Right lobe of liver (tissue), 6 donors: Measurements from ENCODE around the gene CLPSL2. TPM values are rescaled to one million over a fixed set of nuclear protein-coding genes. Genes with fewer than 3 reads are reported as not detected.
A peak's percentile ranks its signal among the peaks of the same experiment; 100 is the strongest.

Source experiments
- ATAC-seq, 4 donors: fragments of 200-7000 bp; cut with Tn5 transposase; one replicate each; pipeline ENCODE4 v1.9.1; 2020; ENCODE audit warnings: mild to moderate bottlenecking in 4 of 4, moderate library complexity in 4 of 4
- DNase-seq, 3 donors: peaks; one replicate each; pipeline ENCODE4 v3.0.0-alpha.2; 2020
- H3K27ac ChIP-seq, 3 donors: fragments of 200-600 bp; one replicate each; pipeline ENCODE4 v1.8.0; 2022
- H3K27me3 ChIP-seq, 2 donors: fragments of 200-600 bp; one replicate each; pipeline ENCODE4 v1.8.0; 2022
- H3K36me3 ChIP-seq, 4 donors: fragments of 200-600 bp; sonication (generic) in 1 of 4; one replicate each; pipeline versions ENCODE4 v1.5.1 to v1.8.0; 2017 to 2022; ENCODE audit warnings: control low read depth in 1 of 4
- H3K4me1 ChIP-seq, 4 donors: fragments of 200-600 bp; sonication (generic) in 1 of 4; one replicate each; pipeline versions ENCODE4 v1.5.1 to v1.8.0; 2017 to 2022; ENCODE audit warnings: control low read depth in 1 of 4
- H3K4me3 ChIP-seq, 3 donors: fragments of 200-600 bp; one replicate each; pipeline ENCODE4 v1.8.0; 2022
- H3K9me3 ChIP-seq, 4 donors: fragments of 200-600 bp; sonication (generic) in 1 of 4; one replicate each; pipeline versions ENCODE4 v1.5.1 to v1.8.0; 2017 to 2022; ENCODE audit warnings: control low read depth in 1 of 4
- POLR2A ChIP-seq: fragments of 450-650 bp; IDR thresholded peaks from one replicate; pipeline ENCODE4 v1.6.1; 2017; ENCODE audit warnings: antibody characterized with exemption, mild to moderate bottlenecking
- WGBS: methylation state at CpG from one replicate; pipeline ENCODE4 v1.1.6; 2018; ENCODE audit warnings: low coverage, low lambda C conversion rate; ENCODE audit not compliant: insufficient coverage; ENCODE audit errors: missing lambda C conversion rate; 5-methylcytosine and 5-hydroxymethylcytosine counted together
- intact Hi-C, 2 donors: fragments of 100-400 bp; cut with DNase I; formaldehyde crosslinking; loops; one replicate each; pipeline versions ENCODE4 v1.11.2 to v1.14.1; 2022
- total RNA-seq, 6 experiments: library from RNA; depleted of rRNA in 2 of 6; stranded (reverse); fragments of >200 nt in 2 of 6; fragmentation: NEBNext Ultra II Directional in 3 of 6; extraction: Animal tissue kit (Norgen Biotek cat#: 25700) in 3 of 6; gene quantifications; one replicate each; pipeline versions ENCODE4 v1.1.0 to v1.2.4, GENCODE V29; 2016 to 2023
- TF ChIP-seq, protein P1 (sequence below), 4 donors: fragments of 200-600 bp in 3 of 4; fragments of 450-650 bp in 1 of 4; IDR thresholded peaks; one replicate each; pipeline versions ENCODE4 v1.5.1 to v1.8.0; 2016 to 2022; ENCODE audit warnings: antibody characterized with exemption in 4 of 4, mild to moderate bottlenecking in 2 of 4
- donor health status: DM: no; HTN: yes; CAD: no.
- donor health status: DM: no; HTN: no; CAD: no.
- donor health status: DM: no; HTN: no; CAD: no.
- donor health status: DM: no; HTN: yes; CAD: no.
- donor health status: DM: no; HTN: yes; CAD: no.

The CLPSL2 gene
- total RNA-seq, 6 experiments from 2014 or later = not detected

DNA sequence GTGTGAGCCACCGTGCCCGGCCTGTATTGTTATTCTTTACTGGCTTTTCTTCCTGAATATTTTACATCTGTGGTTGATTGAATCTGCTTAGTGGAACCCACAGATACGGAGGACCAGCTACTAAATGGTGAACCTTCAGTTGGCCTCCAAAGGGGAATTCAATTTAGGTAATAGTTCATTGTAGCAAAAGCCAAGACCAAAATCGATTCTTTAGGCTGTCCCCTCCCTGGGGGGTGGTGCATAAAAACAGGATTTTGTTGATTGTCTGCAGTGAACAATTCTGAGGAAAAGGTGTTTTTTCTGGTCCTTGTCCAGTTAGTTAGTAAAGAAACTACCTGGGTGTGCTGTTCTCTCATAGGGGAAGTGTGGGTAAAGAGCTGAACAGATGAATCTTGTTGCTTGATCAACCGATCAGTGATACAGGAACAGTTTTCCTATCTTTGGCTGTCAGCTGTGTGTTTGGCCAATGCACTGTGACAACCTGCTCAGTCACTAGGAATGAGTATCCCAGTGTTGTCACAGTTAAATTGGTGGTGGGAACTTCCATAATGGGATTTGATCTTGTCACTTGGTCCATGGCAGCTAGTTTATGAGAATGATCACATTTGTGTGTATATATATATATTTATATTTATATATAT, 48.3 kb downstream of the CLPSL2 start:
- ATAC-seq = peak; percentile 21 to 81 (median 57)
- no peak for DNase-seq
- WGBS = 36% methylated on average over 4 of the region's 5 CpGs
- Histone ChIP-seq H3K27me3 (no peaks in the 10 kb centered on the region), H3K4me1 (no peaks in the 10 kb centered on the region), H3K36me3 (no peaks in the 10 kb centered on the region), H3K9me3 (no peaks in the 10 kb centered on the region), H3K27ac (no peak overlapping the region), H3K4me3 (no peak overlapping the region)
- TF ChIP-seq, protein P1, sequence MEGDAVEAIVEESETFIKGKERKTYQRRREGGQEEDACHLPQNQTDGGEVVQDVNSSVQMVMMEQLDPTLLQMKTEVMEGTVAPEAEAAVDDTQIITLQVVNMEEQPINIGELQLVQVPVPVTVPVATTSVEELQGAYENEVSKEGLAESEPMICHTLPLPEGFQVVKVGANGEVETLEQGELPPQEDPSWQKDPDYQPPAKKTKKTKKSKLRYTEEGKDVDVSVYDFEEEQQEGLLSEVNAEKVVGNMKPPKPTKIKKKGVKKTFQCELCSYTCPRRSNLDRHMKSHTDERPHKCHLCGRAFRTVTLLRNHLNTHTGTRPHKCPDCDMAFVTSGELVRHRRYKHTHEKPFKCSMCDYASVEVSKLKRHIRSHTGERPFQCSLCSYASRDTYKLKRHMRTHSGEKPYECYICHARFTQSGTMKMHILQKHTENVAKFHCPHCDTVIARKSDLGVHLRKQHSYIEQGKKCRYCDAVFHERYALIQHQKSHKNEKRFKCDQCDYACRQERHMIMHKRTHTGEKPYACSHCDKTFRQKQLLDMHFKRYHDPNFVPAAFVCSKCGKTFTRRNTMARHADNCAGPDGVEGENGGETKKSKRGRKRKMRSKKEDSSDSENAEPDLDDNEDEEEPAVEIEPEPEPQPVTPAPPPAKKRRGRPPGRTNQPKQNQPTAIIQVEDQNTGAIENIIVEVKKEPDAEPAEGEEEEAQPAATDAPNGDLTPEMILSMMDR (IDR thresholded peaks at IDR 0.05) = no peak
- no peak for TF ChIP-seq POLR2A
- intact Hi-C loops = no loop called here

Other genes starting within 250 kb of the CLPSL2 start
- gene FKBP5, start 87.7 kb upstream of the CLPSL2 start, total RNA-seq = 100 to 1,000 TPM in 5 of 6 experiments, 10 to 100 TPM in 1; 36.1 to 387 (median 111) TPM
- 1 to 10 TPM in 3 of 6 experiments, under 1 TPM in 3; 0.22 to 4.4 (median 0.92) TPM for gene ARMC12, start 39.6 kb upstream of the CLPSL2 start, total RNA-seq
- gene CLPSL1, start 4.4 kb downstream of the CLPSL2 start, total RNA-seq = not detected
- not detected for gene CLPS, start 20.7 kb downstream of the CLPSL2 start, total RNA-seq
- gene LHFPL5, start 28.8 kb downstream of the CLPSL2 start, total RNA-seq = not detected
- gene SRPK1, start 144.5 kb downstream of the CLPSL2 start, total RNA-seq = 10 to 100 TPM; 18.4 to 64.1 (median 26.4) TPM
- gene SLC26A8, start 248.0 kb downstream of the CLPSL2 start, total RNA-seq = under 1 TPM; 0.06 to 0.33 (median 0.09) TPM